PC-9 (cell line): Measurements from ENCODE around the gene DISP3. TPM values are rescaled to one million over a fixed set of nuclear protein-coding genes. Genes with fewer than 3 reads are reported as not detected.

ENCODE experiments used
- BruUV-seq: library from RNA; stranded (reverse); fragments of 400-500 nt; replicated peaks from 2 replicates; lab custom pipeline; 2021; lab: Mats Ljungman, UMichigan
- CTCF ChIA-PET: fragments of 300-600 bp; sonication (Branson Sonifier 250); formaldehyde crosslinking; loops from one replicate; lab custom pipeline; 2022; ENCODE audit warnings: antibody characterized with exemption; lab: Charles Lee
- POLR2A ChIA-PET: fragments of 300-600 bp; sonication (Branson Sonifier 250); formaldehyde crosslinking; loops from one replicate; lab custom pipeline; 2022; ENCODE audit warnings: antibody characterized with exemption; ENCODE audit not compliant: unreplicated experiment; lab: Charles Lee
- DNase-seq, 2 experiments: peaks; one replicate each; pipeline versions ENCODE4 v3.0.0 to v3.0.0-alpha.2; 2015 to 2022; ENCODE audit warnings: mixed read lengths in 1 of 2
- H2AFZ ChIP-seq: fragments of 200-600 bp; sonication (generic); 2 replicates; pipeline ENCODE4 v1.8.1; 2017; ENCODE audit warnings: antibody characterized with exemption
- H3F3A ChIP-seq: fragments of 200-600 bp; sonication (generic); 2 replicates; pipeline ENCODE4 v1.8.1; 2017; ENCODE audit warnings: antibody characterized with exemption, mild to moderate bottlenecking, low read depth; ENCODE audit not compliant: insufficient read depth
- H3K27ac ChIP-seq: fragments of 200-600 bp; sonication (generic); 2 replicates; pipeline ENCODE4 v1.6.1; 2016; ENCODE audit warnings: mixed run types
- H3K27me3 ChIP-seq: fragments of 200-600 bp; sonication (generic); 2 replicates; pipeline ENCODE4 v1.6.1; 2016; ENCODE audit warnings: low read depth, mixed run types; ENCODE audit not compliant: insufficient read depth
- H3K36me3 ChIP-seq: fragments of 200-600 bp; sonication (generic); 2 replicates; pipeline ENCODE4 v1.6.1; 2016; ENCODE audit warnings: low read depth, mixed run types
- H3K4me1 ChIP-seq: fragments of 200-600 bp; sonication (generic); replicated peaks from 2 replicates; pipeline ENCODE4 v1.6.1; 2016; ENCODE audit warnings: mixed run types; ENCODE audit not compliant: insufficient read depth
- H3K4me2 ChIP-seq: fragments of 200-600 bp; sonication (generic); 2 replicates; pipeline ENCODE4 v1.6.1; 2017; ENCODE audit warnings: mixed run types
- H3K4me3 ChIP-seq: fragments of 200-600 bp; sonication (generic); 2 replicates; pipeline ENCODE4 v1.6.1; 2016; ENCODE audit warnings: mixed run types
- H3K79me2 ChIP-seq: fragments of 200-600 bp; sonication (generic); 2 replicates; pipeline ENCODE4 v1.6.1; 2017; ENCODE audit warnings: low read depth, mixed run types
- H3K9me2 ChIP-seq: fragments of 200-600 bp; sonication (generic); 2 replicates; pipeline ENCODE4 v1.8.1; 2017; ENCODE audit warnings: mild to moderate bottlenecking; ENCODE audit not compliant: insufficient read depth
- H3K9me3 ChIP-seq: fragments of 200-600 bp; sonication (generic); 2 replicates; pipeline ENCODE4 v1.8.1; 2016; ENCODE audit warnings: low read depth; ENCODE audit not compliant: insufficient read depth
- H4K20me1 ChIP-seq: fragments of 200-600 bp; sonication (generic); 2 replicates; pipeline ENCODE4 v1.8.1; 2017; ENCODE audit not compliant: insufficient read depth
- EZH2 ChIP-seq: fragments of 200-600 bp; sonication (generic); IDR thresholded peaks from 2 replicates; pipeline ENCODE4 v1.8.0; 2017; ENCODE audit warnings: antibody characterized with exemption, low read depth
- intact Hi-C: fragments of 100-400 bp; cut with micrococcal nuclease; formaldehyde crosslinking; loops from one replicate; pipeline ENCODE4 v1.10.0; 2022; ENCODE audit not compliant: unreplicated experiment
- total RNA-seq: library from RNA; stranded (reverse); gene quantifications from 2 replicates; pipeline ENCODE4 v1.2.3, GENCODE V29; 2021
- TF ChIP-seq, protein P1 (sequence below): fragments of 200-600 bp; sonication (generic); conservative IDR thresholded peaks from 2 replicates; pipeline ENCODE4 v1.6.1; 2017; ENCODE audit warnings: mixed run types, antibody characterized with exemption, mild to moderate bottlenecking, moderate library complexity

The DISP3 gene
- total RNA-seq, 1 experiment from 2014 or later, result not detected

DNA sequence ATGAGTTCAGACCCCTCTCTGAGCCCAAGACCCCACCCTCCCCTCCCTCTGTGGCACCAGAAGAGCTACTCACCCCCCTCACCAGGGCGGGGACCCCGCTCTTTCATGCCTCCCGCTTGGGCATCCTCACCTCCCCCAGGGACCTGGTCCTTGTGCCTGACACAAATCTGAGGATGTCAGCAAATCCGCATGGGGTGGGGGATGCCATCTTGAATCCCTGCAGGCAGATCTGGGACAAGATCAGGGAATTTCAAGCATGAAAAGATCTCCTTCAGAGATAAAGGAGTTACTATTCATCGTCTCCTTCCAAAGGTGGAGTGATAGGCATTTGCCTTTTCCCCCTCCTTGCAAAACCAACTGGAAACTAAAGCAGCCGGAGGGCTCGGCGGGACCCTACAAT is 81.1 kb downstream of the DISP3 start:
- peaks cover 78% of the 10 kb centered on the region for H3K27me3 ChIP-seq

DNA sequence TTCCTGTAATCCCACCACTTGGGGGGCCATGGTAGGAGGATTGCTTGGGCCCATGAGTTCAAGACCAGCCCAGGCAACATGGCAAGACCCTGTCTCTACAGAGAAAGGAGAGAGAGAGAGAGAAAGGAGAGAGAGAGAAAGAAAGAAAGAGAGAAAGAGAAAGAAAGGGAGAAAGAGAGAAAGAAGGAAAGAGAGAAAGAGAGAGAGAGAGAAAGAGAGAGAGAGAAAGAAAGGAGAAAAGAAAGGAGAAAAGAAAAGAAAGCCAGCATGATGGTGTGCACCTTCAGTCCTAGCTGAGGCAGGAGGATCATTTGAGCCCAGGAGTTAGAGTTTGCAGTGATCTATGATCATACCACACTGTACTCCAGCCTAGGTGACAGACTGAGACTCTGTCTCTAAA is 82.8 kb downstream of the DISP3 start:
- Histone ChIP-seq H3K4me1 (no peaks in the 10 kb centered on the region), H3F3A (no peaks in the 10 kb centered on the region), H3K9me3 (no peaks in the 10 kb centered on the region), H3K27ac (no peak overlapping the region), H3K79me2 (no peaks in the 10 kb centered on the region), H3K27me3 (peaks cover 82% of the 10 kb centered on the region), H3K9me2 (no peaks in the 10 kb centered on the region), H3K36me3 (no peaks in the 10 kb centered on the region), H2AFZ (no peak overlapping the region), H3K4me3 (no peak overlapping the region), H3K4me2 (no peak overlapping the region), H4K20me1 (no peaks in the 10 kb centered on the region)
- intact Hi-C loops, result no loop called here
- no TSS peak for BruUV-seq
- CTCF ChIA-PET, result no interaction called here
- DNase-seq, result no peak
- no peak for TF ChIP-seq EZH2
- TF ChIP-seq, protein P1, sequence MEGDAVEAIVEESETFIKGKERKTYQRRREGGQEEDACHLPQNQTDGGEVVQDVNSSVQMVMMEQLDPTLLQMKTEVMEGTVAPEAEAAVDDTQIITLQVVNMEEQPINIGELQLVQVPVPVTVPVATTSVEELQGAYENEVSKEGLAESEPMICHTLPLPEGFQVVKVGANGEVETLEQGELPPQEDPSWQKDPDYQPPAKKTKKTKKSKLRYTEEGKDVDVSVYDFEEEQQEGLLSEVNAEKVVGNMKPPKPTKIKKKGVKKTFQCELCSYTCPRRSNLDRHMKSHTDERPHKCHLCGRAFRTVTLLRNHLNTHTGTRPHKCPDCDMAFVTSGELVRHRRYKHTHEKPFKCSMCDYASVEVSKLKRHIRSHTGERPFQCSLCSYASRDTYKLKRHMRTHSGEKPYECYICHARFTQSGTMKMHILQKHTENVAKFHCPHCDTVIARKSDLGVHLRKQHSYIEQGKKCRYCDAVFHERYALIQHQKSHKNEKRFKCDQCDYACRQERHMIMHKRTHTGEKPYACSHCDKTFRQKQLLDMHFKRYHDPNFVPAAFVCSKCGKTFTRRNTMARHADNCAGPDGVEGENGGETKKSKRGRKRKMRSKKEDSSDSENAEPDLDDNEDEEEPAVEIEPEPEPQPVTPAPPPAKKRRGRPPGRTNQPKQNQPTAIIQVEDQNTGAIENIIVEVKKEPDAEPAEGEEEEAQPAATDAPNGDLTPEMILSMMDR, result no peak
- POLR2A ChIA-PET, result no interaction called here

More for the DNA sequence above, 81.1 kb downstream of the DISP3 start:
- Histone ChIP-seq H3K9me2 (no peaks in the 10 kb centered on the region), H3K4me1 (no peaks in the 10 kb centered on the region), H3K9me3 (no peaks in the 10 kb centered on the region), H3K27ac (no peak overlapping the region), H2AFZ (no peak overlapping the region), H3K36me3 (no peaks in the 10 kb centered on the region), H3K4me2 (no peak overlapping the region), H3K79me2 (no peaks in the 10 kb centered on the region), H4K20me1 (no peaks in the 10 kb centered on the region), H3K4me3 (no peak overlapping the region), H3F3A (no peaks in the 10 kb centered on the region)
- ChIA-PET CTCF (interaction anchor here (0.7 kb wide), 1 partner anchor 511 kb away, joined by 3 read pairs; no protein-coding TSS in a partner anchor), POLR2A (no interaction called here)
- no peak for TF ChIP-seq EZH2
- TF ChIP-seq, protein P1, result no peak
- intact Hi-C loops, result no loop called here
- DNase-seq, result no peak
- BruUV-seq, result no TSS peak

- TF ChIP-seq, protein P1, result no peak
- TF ChIP-seq EZH2, result no peak
- intact Hi-C loops, result no loop called here
These were observed 83.7 kb downstream of the DISP3 start for GRCh38 chr1:11562664-11563063.

More at GRCh38 chr1:11562664-11563063, 83.7 kb downstream of the DISP3 start:
- Histone ChIP-seq H2AFZ (no peak overlapping the region), H3K9me2 (no peaks in the 10 kb centered on the region), H4K20me1 (no peaks in the 10 kb centered on the region), H3K27ac (no peak overlapping the region), H3K79me2 (no peaks in the 10 kb centered on the region), H3K27me3 (peaks cover 82% of the 10 kb centered on the region), H3K4me3 (no peak overlapping the region), H3F3A (no peaks in the 10 kb centered on the region), H3K4me1 (no peaks in the 10 kb centered on the region), H3K9me3 (no peaks in the 10 kb centered on the region), H3K36me3 (no peaks in the 10 kb centered on the region), H3K4me2 (no peak overlapping the region)
- POLR2A ChIA-PET, result no interaction called here
- DNase-seq, result no peak
- no TSS peak for BruUV-seq
- CTCF ChIA-PET, result no interaction called here
